Right lobe of liver (tissue), 6 donors: ENCODE measurements around the gene TBKBP1. TPM values are rescaled to one million over a fixed set of nuclear protein-coding genes. Genes with fewer than 3 reads are reported as not detected.

Experiments
- ATAC-seq, 4 donors: fragments of 200-7000 bp; cut with Tn5 transposase; one replicate each; pipeline ENCODE4 v1.9.1; 2020; ENCODE audit warnings: mild to moderate bottlenecking in 4 of 4, moderate library complexity in 4 of 4
- DNase-seq, 3 donors: peaks; one replicate each; pipeline ENCODE4 v3.0.0-alpha.2; 2020
- H3K27ac ChIP-seq, 3 donors: fragments of 200-600 bp; one replicate each; pipeline ENCODE4 v1.8.0; 2022
- H3K27me3 ChIP-seq, 2 donors: fragments of 200-600 bp; one replicate each; pipeline ENCODE4 v1.8.0; 2022
- H3K36me3 ChIP-seq, 4 donors: fragments of 200-600 bp; sonication (generic) in 1 of 4; one replicate each; pipeline versions ENCODE4 v1.5.1 to v1.8.0; 2017 to 2022; ENCODE audit warnings: control low read depth in 1 of 4
- H3K4me1 ChIP-seq, 4 donors: fragments of 200-600 bp; sonication (generic) in 1 of 4; one replicate each; pipeline versions ENCODE4 v1.5.1 to v1.8.0; 2017 to 2022; ENCODE audit warnings: control low read depth in 1 of 4
- H3K4me3 ChIP-seq, 3 donors: fragments of 200-600 bp; one replicate each; pipeline ENCODE4 v1.8.0; 2022
- H3K9me3 ChIP-seq, 4 donors: fragments of 200-600 bp; sonication (generic) in 1 of 4; one replicate each; pipeline versions ENCODE4 v1.5.1 to v1.8.0; 2017 to 2022; ENCODE audit warnings: control low read depth in 1 of 4
- CTCF ChIP-seq, 4 donors: fragments of 200-600 bp in 3 of 4; fragments of 450-650 bp in 1 of 4; IDR thresholded peaks; one replicate each; pipeline versions ENCODE4 v1.5.1 to v1.8.0; 2016 to 2022; ENCODE audit warnings: antibody characterized with exemption in 4 of 4, mild to moderate bottlenecking in 2 of 4
- POLR2A ChIP-seq: fragments of 450-650 bp; IDR thresholded peaks from one replicate; pipeline ENCODE4 v1.6.1; 2017; ENCODE audit warnings: antibody characterized with exemption, mild to moderate bottlenecking
- whole genome bisulfite sequencing: methylation state at CpG from one replicate; pipeline ENCODE4 v1.1.6; 2018; ENCODE audit warnings: low coverage, low lambda C conversion rate; ENCODE audit not compliant: insufficient coverage; ENCODE audit errors: missing lambda C conversion rate; 5-methylcytosine and 5-hydroxymethylcytosine counted together
- intact Hi-C, 2 donors: fragments of 100-400 bp; cut with DNase I; formaldehyde crosslinking; loops; one replicate each; pipeline versions ENCODE4 v1.11.2 to v1.14.1; 2022
- total RNA-seq, 6 experiments: library from RNA; depleted of rRNA in 2 of 6; stranded (reverse); fragments of >200 nt in 2 of 6; fragmentation: NEBNext Ultra II Directional in 3 of 6; extraction: Animal tissue kit (Norgen Biotek cat#: 25700) in 3 of 6; gene quantifications; one replicate each; pipeline versions ENCODE4 v1.1.0 to v1.2.4, GENCODE V29; 2016 to 2023
- donor health status: DM: no; HTN: yes; CAD: no.
- donor health status: DM: no; HTN: no; CAD: no.
- donor health status: DM: no; HTN: no; CAD: no.
- donor health status: DM: no; HTN: yes; CAD: no.
- donor health status: DM: no; HTN: yes; CAD: no.

Gene TBKBP1
- total RNA-seq, 6 experiments from 2014 or later = 1.2 to 3.2 (median 2.2) TPM

GRCh38 chr17:47702391-47702995 is 8.5 kb downstream of the TBKBP1 start:
- no peak for TF ChIP-seq POLR2A
- TF ChIP-seq CTCF (IDR thresholded peaks at IDR 0.05) = no peak
- Histone ChIP-seq H3K27ac (no peak overlapping the region), H3K27me3 (no peaks in the 10 kb centered on the region), H3K36me3 (no peaks in the 10 kb centered on the region), H3K9me3 (no peaks in the 10 kb centered on the region), H3K4me3 (no peak overlapping the region), H3K4me1 (no peaks in the 10 kb centered on the region)
- intact Hi-C loops = loop anchor here in 1 of 2 donors (10.0 kb wide), 1 partner anchor 102 kb away; no protein-coding TSS in a partner anchor
- WGBS = 83% methylated on average over 6 of the region's 12 CpGs
- ATAC-seq (no peak), DNase-seq (peak in 1 of 3 donors; percentile 34)

- WGBS = 63% methylated on average over 9 of the region's 15 CpGs
- TF ChIP-seq POLR2A = no peak
- no peak for TF ChIP-seq CTCF (IDR thresholded peaks at IDR 0.05)
- ATAC-seq (peak in 3 of 4 donors; percentile 9 to 26 (median 11)), DNase-seq (peak in 1 of 3 donors; percentile 46)
- intact Hi-C loops = loop anchor here in 1 of 2 donors (10.0 kb wide), 1 partner anchor 102 kb away; no protein-coding TSS in a partner anchor
- Histone ChIP-seq H3K36me3 (no peaks in the 10 kb centered on the region), H3K4me3 (no peak overlapping the region), H3K9me3 (no peaks in the 10 kb centered on the region), H3K27ac (no peak overlapping the region), H3K27me3 (no peaks in the 10 kb centered on the region), H3K4me1 (no peaks in the 10 kb centered on the region)
Observed at GRCh38 chr17:47703191-47703591, 9.2 kb downstream of the TBKBP1 start.

GRCh38 chr17:47703671-47704070 is 9.7 kb downstream of the TBKBP1 start:
- H3K4me1 ChIP-seq = no peaks in the 10 kb centered on the region
- H3K27ac ChIP-seq = no peak overlapping the region
- TF ChIP-seq CTCF (IDR thresholded peaks at IDR 0.05) = no peak
- no peak for TF ChIP-seq POLR2A
- no peaks in the 10 kb centered on the region for H3K36me3 ChIP-seq
- no peaks in the 10 kb centered on the region for H3K27me3 ChIP-seq
- intact Hi-C loops = loop anchor here in 1 of 2 donors (10.0 kb wide), 1 partner anchor 101 kb away; no protein-coding TSS in a partner anchor
- 86% methylated on average over 4 of the region's 5 CpGs for WGBS
- DNase-seq = no peak
- ATAC-seq = no peak
- H3K4me3 ChIP-seq = no peak overlapping the region
- no peaks in the 10 kb centered on the region for H3K9me3 ChIP-seq

GRCh38 chr17:47704116-47704515 is 10.2 kb downstream of the TBKBP1 start:
- no peak overlapping the region for H3K27ac ChIP-seq
- peak in 1 of 3 donors; percentile 48 for DNase-seq
- TF ChIP-seq POLR2A (no peak), CTCF (IDR thresholded peaks at IDR 0.05) (no peak)
- no peaks in the 10 kb centered on the region for H3K27me3 ChIP-seq
- 28% methylated on average over 2 of the region's 14 CpGs for WGBS
- H3K4me1 ChIP-seq = peaks cover 0 to 2% (median 0%) of the 10 kb centered on the region in 4 donors
- intact Hi-C loops = loop anchor here in 1 of 2 donors (10.0 kb wide), 1 partner anchor 101 kb away; no protein-coding TSS in a partner anchor
- H3K36me3 ChIP-seq = no peaks in the 10 kb centered on the region
- no peaks in the 10 kb centered on the region for H3K9me3 ChIP-seq
- peak in 3 of 4 donors; percentile 8 to 10 (median 9) for ATAC-seq
- no peak overlapping the region for H3K4me3 ChIP-seq
